HG02571 (cell line): ENCODE results near the gene PPA2.
A peak's percentile ranks its signal among the peaks of the same experiment; 100 is the strongest.
"Not testable (repeated sequence)": the region's sequence is repeated elsewhere in the genome, so short reads cannot be mapped to it uniquely, and the experiment has no call there.

Experiments
- ATAC-seq: cut with Tn5 transposase; IDR thresholded peaks from one replicate; pipeline ENCODE4 v1.9.1; 2021; ENCODE audit warnings: mild to moderate bottlenecking, moderate library complexity; ENCODE audit not compliant: unreplicated experiment

PPA2 gene

GRCh38 chr4:105460306-105460705 lies 13.6 kb downstream of the PPA2 start:
- ATAC-seq = no peak

GRCh38 chr4:105458541-105458940 lies 15.3 kb downstream of the PPA2 start:
- ATAC-seq = not testable (repeated sequence)

GRCh38 chr4:105458001-105458400 lies 15.9 kb downstream of the PPA2 start:
- no peak for ATAC-seq

- no peak for ATAC-seq
Observed at GRCh38 chr4:105455998-105456397, 17.9 kb downstream of the PPA2 start.

- ATAC-seq = no peak
Observed at GRCh38 chr4:105455182-105455581, 18.7 kb downstream of the PPA2 start.

- peak; percentile 77 for ATAC-seq
Observed at GRCh38 chr4:105453550-105454205, 20.2 kb downstream of the PPA2 start.

- ATAC-seq = no peak
Observed at GRCh38 chr4:105451346-105451745, 22.5 kb downstream of the PPA2 start.

GRCh38 chr4:105440890-105441289 lies 33.0 kb downstream of the PPA2 start:
- ATAC-seq = no peak

- ATAC-seq = no peak
Observed at GRCh38 chr4:105437637-105438036, 36.2 kb downstream of the PPA2 start.

- no peak for ATAC-seq
Observed at GRCh38 chr4:105436414-105436813, 37.4 kb downstream of the PPA2 start.

GRCh38 chr4:105434940-105435339 lies 38.9 kb downstream of the PPA2 start:
- ATAC-seq = no peak

- no peak for ATAC-seq
Observed at GRCh38 chr4:105433421-105433820, 40.4 kb downstream of the PPA2 start.

- ATAC-seq = no peak
Observed at GRCh38 chr4:105432438-105432837, 41.4 kb downstream of the PPA2 start.

- no peak for ATAC-seq
Observed at GRCh38 chr4:105430811-105431210, 43.1 kb downstream of the PPA2 start.

GRCh38 chr4:105426187-105426897 lies 47.5 kb downstream of the PPA2 start:
- no peak for ATAC-seq

GRCh38 chr4:105422207-105422920 lies 51.5 kb downstream of the PPA2 start:
- no peak for ATAC-seq

GRCh38 chr4:105417624-105418023 lies 56.2 kb downstream of the PPA2 start:
- no peak for ATAC-seq

GRCh38 chr4:105415281-105415744 lies 58.5 kb downstream of the PPA2 start:
- ATAC-seq = no peak

- no peak for ATAC-seq
Observed at GRCh38 chr4:105414316-105414715, 59.5 kb downstream of the PPA2 start.

- ATAC-seq = not testable (repeated sequence)
Observed at GRCh38 chr4:105409135-105409534, 64.7 kb downstream of the PPA2 start.

- ATAC-seq = no peak
Observed at GRCh38 chr4:105400901-105401677, 72.8 kb downstream of the PPA2 start.
